IMR-90 (cell line): Measurements from ENCODE around the gene GAL3ST1.

Experiments used
- CEBPB ChIP-seq: IDR thresholded peaks from 2 replicates; pipeline ENCODE4 v1.6.1; 2012; ENCODE audit warnings: low read depth, low read length, improper control_type of control experiment
- CTCF ChIP-seq: conservative IDR thresholded peaks from 2 replicates; pipeline ENCODE4 v1.5.1; 2012; ENCODE audit warnings: mild to moderate bottlenecking, low read depth, low read length, improper control_type of control experiment
- MXI1 ChIP-seq: IDR thresholded peaks from 2 replicates; pipeline ENCODE4 v1.6.1; 2012; ENCODE audit warnings: low read depth, mild to moderate bottlenecking, low read length, moderate library complexity, borderline replicate concordance
- USF2 ChIP-seq: fragments of 150-350 bp; IDR thresholded peaks from 2 replicates; pipeline ENCODE4 v1.6.1; 2017; ENCODE audit warnings: mild to moderate bottlenecking, antibody characterized with exemption, low read length, low read depth

DNA sequence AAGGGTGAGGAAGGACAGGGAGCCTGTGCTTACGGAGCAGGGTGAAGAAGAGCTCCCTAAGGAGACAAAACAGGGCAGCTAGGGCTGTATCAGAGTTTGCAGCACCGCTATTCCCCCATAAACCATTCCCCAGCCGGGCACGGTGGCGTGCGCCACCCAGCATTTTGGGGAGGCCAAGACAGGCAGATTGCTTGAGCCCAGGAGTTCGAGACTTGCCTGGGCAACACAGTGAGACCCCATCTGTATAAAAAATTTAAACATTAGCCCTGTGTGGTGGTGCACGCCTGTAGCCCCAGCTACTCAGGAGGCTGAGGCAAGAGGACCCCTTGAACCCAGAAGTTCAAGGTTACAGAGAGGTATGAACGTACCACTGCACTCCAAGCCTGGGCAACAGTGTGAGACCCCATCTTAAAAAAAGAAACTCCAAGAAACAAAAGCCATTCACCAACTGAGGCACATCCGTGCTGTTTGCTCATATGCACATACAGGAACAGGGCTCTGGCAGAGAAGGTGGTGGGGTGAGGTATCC is 4.7 kb downstream of the GAL3ST1 start:
- TF ChIP-seq MXI1, result no peak
- no peak for TF ChIP-seq CTCF
- TF ChIP-seq USF2, result no peak
- no peak for TF ChIP-seq CEBPB
